PC-9 (cell line): ENCODE data around the gene RETREG2.

ENCODE experiments used
- EZH2 ChIP-seq: fragments of 200-600 bp; sonication (generic); IDR thresholded peaks from 2 replicates; pipeline ENCODE4 v1.8.0; 2017; ENCODE audit warnings: antibody characterized with exemption, low read depth
- TF ChIP-seq, protein P1 (sequence below): fragments of 200-600 bp; sonication (generic); conservative IDR thresholded peaks from 2 replicates; pipeline ENCODE4 v1.6.1; 2017; ENCODE audit warnings: mixed run types, antibody characterized with exemption, mild to moderate bottlenecking, moderate library complexity

DNA sequence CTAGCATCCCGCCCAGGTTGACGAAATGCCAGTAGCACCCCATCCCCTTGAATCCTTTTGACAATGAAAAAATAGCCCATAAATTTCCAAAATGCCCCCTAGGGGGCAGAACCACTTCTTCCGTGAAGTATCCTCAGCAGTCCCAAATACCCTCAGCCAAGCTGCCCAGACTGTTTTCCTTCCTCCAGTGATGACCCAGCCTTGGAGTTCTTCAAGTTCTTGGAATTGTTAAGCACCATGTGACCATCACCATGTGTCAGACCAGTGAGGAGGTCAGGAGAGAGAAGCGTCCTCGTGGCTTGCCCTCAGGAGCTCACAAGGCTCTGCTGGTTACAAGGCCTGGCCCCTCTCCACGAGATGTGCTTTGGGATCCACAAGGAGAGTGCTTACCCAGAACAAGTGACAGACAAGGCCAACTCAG is 6.8 kb upstream of the RETREG2 start:
- TF ChIP-seq, protein P1, sequence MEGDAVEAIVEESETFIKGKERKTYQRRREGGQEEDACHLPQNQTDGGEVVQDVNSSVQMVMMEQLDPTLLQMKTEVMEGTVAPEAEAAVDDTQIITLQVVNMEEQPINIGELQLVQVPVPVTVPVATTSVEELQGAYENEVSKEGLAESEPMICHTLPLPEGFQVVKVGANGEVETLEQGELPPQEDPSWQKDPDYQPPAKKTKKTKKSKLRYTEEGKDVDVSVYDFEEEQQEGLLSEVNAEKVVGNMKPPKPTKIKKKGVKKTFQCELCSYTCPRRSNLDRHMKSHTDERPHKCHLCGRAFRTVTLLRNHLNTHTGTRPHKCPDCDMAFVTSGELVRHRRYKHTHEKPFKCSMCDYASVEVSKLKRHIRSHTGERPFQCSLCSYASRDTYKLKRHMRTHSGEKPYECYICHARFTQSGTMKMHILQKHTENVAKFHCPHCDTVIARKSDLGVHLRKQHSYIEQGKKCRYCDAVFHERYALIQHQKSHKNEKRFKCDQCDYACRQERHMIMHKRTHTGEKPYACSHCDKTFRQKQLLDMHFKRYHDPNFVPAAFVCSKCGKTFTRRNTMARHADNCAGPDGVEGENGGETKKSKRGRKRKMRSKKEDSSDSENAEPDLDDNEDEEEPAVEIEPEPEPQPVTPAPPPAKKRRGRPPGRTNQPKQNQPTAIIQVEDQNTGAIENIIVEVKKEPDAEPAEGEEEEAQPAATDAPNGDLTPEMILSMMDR, result peak; percentile 82
- no peak for TF ChIP-seq EZH2
